Measurements from ENCODE around the gene SHB.

DNA sequence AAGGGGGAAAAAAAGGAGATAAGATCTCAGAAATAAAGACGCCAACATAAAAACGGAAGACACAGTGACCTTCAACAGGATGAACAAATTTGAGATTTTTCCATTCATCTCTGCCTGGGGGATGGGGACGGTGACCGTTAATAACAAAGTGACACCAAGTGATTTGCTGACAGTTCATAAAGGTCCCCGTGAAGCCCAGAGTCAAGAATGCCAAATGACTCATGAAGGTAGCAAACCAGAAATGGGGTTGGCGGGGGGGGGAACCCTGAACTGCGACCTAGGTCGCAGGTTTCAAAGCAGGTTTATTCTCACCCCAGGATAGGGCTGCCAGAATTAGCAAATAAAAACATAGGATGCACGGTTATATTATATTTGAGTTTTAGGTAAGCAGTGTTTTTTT is 21.1 kb upstream of the SHB start:
- TF ChIP-seq ESRRA (CRISPR knock-in tag; IDR thresholded peaks at IDR 0.05; ENCODE audit: borderline replicate concordance) (no peak), ZNF423 (CRISPR knock-in tag; IDR thresholded peaks at IDR 0.05) (no peak), MXD4 (CRISPR knock-in tag; IDR thresholded peaks at IDR 0.05; ENCODE audit: borderline replicate concordance) (no peak), ZNF121 (CRISPR knock-in tag; IDR thresholded peaks at IDR 0.05) (no peak)
- TF ChIP-seq, protein P1, sequence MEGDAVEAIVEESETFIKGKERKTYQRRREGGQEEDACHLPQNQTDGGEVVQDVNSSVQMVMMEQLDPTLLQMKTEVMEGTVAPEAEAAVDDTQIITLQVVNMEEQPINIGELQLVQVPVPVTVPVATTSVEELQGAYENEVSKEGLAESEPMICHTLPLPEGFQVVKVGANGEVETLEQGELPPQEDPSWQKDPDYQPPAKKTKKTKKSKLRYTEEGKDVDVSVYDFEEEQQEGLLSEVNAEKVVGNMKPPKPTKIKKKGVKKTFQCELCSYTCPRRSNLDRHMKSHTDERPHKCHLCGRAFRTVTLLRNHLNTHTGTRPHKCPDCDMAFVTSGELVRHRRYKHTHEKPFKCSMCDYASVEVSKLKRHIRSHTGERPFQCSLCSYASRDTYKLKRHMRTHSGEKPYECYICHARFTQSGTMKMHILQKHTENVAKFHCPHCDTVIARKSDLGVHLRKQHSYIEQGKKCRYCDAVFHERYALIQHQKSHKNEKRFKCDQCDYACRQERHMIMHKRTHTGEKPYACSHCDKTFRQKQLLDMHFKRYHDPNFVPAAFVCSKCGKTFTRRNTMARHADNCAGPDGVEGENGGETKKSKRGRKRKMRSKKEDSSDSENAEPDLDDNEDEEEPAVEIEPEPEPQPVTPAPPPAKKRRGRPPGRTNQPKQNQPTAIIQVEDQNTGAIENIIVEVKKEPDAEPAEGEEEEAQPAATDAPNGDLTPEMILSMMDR (IDR thresholded peaks at IDR 0.05) = no peak

Measured in WTC11 (cell line).